NCI-H2196 (cell line): ENCODE data around the gene SORBS1.
A peak's percentile ranks its signal among the peaks of the same experiment; 100 is the strongest.

Source experiments
- DNase-seq: peaks from one replicate; lab custom pipeline; 2025; ENCODE audit not compliant: unreplicated experiment; lab: John Stamatoyannopoulos, UW

SORBS1 gene

DNA sequence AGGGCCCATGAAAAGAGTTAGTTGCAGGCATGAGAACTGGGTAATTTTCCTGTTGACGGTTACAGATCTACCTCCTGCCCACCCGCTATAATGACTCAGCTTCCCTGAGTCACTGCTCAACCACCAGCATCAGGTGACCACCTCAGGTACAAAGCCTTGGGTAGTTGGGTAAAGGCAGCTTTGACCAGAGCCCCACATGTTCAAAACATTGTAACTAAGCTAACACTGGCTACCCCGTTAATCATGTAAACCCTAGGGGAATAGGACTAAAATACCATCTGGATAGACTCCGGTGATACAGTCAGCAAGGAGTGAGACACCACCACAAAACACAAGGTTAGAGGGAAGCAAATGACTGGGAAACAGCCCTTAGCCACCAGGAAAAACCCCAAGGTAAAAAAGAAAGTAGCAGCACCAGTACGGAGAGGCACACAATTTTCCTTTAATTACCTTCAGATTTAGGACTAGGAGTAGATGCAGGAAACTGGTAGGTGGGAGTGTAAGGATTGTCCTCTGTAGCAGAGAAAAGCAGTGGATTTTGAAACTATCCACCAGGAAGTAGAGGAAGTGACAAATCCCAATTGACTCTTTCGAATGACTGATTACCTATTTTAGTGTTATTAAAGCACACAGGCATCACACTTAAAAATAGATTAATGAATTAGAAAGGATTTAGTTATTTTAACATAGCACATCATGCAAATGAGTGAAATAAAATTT is 166.8 kb downstream of the SORBS1 start:
- DNase-seq = no peak

DNA sequence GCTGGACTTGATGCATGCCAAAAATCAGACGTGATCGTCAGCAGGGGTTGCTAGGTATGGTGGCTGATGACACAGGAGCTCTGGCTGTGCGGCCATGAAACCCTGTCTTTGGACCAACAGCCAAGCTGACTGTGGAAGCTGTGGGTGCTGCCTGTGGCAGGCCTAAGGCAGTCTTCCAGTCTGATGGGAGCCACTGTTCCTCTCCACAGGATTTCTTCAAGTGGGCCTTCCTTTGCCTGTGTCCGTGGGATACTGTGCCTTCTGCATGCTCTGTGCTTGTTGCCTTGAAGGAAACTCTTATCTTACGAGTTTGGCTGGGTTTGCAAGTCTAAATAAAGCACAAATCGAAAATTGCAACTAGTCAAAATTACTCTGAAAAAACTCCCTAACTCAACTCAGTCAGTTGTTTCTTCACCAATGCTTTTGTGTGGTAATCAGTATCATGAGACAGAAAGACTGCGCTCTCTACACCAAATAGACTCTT is 168.4 kb downstream of the SORBS1 start:
- no peak for DNase-seq

- no peak for DNase-seq
Observed at GRCh38 chr10:95392217-95392584, 169.0 kb downstream of the SORBS1 start.

- no peak for DNase-seq
Observed at GRCh38 chr10:95391581-95392216, 169.5 kb downstream of the SORBS1 start.

GRCh38 chr10:95391164-95391563 is 170.0 kb downstream of the SORBS1 start:
- DNase-seq = no peak

DNA sequence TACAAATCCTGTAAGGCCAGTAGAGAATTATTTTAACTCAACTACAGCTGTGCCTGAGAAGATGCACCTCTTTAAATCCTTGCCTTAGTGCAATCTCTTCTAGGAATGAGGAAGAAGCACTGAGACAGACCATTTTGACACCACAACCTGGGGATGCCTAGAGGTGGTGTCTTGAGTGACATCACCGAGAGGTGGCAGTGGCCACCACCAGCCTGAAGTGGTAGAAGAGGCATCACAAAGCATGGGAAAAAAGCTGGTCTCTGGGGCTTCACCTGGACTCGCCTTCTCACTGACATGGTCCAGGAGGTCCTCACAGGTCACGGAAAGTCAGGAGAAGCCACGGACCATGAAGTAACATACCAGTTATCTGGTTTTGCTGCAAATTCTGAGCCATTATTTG is 171.2 kb downstream of the SORBS1 start:
- DNase-seq = no peak

- DNase-seq = no peak
Observed at GRCh38 chr10:95389176-95389575, 172.0 kb downstream of the SORBS1 start.

GRCh38 chr10:95388539-95388938 is 172.6 kb downstream of the SORBS1 start:
- peak; percentile 5 for DNase-seq

- no peak for DNase-seq
Observed at GRCh38 chr10:95388109-95388471, 173.1 kb downstream of the SORBS1 start.

GRCh38 chr10:95384011-95384704 is 177.0 kb downstream of the SORBS1 start:
- no peak for DNase-seq

- no peak for DNase-seq
Observed at GRCh38 chr10:95382596-95382995, 178.6 kb downstream of the SORBS1 start.

DNA sequence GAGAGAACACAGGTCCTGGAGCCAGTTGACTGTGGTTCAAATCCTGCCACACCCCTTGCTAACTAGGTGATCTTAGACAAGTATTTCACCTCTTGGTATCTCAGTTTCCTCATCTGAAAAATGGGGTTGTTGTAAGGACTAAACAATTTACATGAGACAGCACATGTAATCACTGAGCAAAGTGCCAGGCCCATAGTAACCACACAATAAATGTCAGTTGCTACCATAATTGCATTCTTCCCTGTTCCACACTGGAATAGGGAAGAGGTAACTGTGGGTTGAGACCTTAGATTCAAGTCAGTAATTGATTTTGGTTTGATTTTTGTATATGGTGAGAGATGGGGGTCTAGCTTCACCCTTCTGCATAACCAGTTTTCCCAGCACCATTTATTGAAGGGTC is 179.0 kb downstream of the SORBS1 start:
- DNase-seq = no peak

- no peak for DNase-seq
Observed at GRCh38 chr10:95377950-95378349, 183.2 kb downstream of the SORBS1 start.

GRCh38 chr10:95375418-95375817 is 185.8 kb downstream of the SORBS1 start:
- no peak for DNase-seq

DNA sequence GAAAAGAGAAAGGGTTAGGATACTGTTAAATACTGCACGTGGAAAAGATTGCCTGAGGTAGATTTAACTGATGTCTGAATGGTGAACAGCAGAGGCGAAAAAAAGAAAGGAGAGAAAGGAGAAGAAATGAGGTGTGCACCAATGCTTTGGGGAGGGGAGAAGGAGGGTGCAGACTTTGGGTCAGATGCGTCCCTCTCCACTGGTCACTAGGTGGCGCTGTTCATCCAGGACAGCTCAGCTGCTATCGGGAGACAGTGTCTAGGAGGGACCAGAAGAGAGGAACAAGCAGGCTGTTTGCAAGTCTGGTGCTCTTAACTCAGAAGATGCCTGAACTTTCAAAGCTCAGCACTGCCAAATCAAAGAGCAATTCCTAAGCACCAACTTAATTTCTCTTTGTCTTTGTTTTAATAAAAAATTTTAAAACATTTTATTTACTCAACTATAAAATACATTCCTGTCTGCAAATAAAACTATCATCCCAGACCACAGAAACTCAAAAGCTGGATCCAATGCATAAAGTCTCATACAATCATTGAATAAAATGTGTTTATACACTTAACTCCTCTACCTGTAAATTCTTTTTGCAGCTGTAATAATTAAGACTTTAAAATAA is 186.5 kb downstream of the SORBS1 start:
- peak; percentile 70 for DNase-seq

GRCh38 chr10:95373660-95374059 is 187.5 kb downstream of the SORBS1 start:
- no peak for DNase-seq

- no peak for DNase-seq
Observed at GRCh38 chr10:95364342-95364741, 196.8 kb downstream of the SORBS1 start.

GRCh38 chr10:95363303-95363912 is 197.8 kb downstream of the SORBS1 start:
- peak; percentile 51 for DNase-seq

GRCh38 chr10:95360122-95360714 is 201.0 kb downstream of the SORBS1 start:
- no peak for DNase-seq

DNA sequence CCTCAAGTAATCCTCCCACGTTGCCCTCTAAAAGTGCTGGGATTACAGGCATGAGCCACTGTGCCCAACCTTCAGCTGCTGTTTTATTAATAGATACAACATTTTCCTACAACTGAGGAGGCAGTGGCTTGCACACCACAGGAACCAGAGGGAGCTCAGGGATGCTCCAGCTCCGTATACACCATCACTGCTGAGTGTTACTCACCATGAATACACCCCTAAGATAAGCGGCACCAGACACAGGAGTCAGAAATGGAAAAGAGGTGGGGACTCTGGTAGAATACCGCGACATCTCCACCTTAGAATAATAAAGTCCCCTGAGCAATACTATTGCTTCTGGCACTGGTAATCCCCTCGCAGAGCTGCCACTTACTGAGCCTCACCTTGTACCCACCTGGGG is 201.7 kb downstream of the SORBS1 start:
- DNase-seq = no peak
